ENCODE measurements around the gene EFNA4. TPM values are rescaled to one million over a fixed set of nuclear protein-coding genes. Genes with fewer than 3 reads are reported as not detected.

EFNA4 gene
- total RNA-seq, 1 experiment from 2014 or later = 17.0 TPM

- TF ChIP-seq, protein P1, sequence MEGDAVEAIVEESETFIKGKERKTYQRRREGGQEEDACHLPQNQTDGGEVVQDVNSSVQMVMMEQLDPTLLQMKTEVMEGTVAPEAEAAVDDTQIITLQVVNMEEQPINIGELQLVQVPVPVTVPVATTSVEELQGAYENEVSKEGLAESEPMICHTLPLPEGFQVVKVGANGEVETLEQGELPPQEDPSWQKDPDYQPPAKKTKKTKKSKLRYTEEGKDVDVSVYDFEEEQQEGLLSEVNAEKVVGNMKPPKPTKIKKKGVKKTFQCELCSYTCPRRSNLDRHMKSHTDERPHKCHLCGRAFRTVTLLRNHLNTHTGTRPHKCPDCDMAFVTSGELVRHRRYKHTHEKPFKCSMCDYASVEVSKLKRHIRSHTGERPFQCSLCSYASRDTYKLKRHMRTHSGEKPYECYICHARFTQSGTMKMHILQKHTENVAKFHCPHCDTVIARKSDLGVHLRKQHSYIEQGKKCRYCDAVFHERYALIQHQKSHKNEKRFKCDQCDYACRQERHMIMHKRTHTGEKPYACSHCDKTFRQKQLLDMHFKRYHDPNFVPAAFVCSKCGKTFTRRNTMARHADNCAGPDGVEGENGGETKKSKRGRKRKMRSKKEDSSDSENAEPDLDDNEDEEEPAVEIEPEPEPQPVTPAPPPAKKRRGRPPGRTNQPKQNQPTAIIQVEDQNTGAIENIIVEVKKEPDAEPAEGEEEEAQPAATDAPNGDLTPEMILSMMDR (conservative IDR thresholded peaks at IDR 0.05; ENCODE audit: low read depth, low read length) = no peak
- TF ChIP-seq EZH2 (IDR thresholded peaks at IDR 0.05; ENCODE audit: borderline replicate concordance, low read depth, low read length, poor library complexity, severe bottlenecking) = no peak
- POLR2A ChIA-PET (ENCODE audit: low non-redundant PET) = no interaction called here
- intact Hi-C loops (cut with micrococcal nuclease; ENCODE audit: unreplicated experiment) = loop anchor here (5.0 kb wide), 1 partner anchor 33 kb away; the partner anchor contains the start of gene EFNA1
- H3K27me3 ChIP-seq (replicated peaks; ENCODE audit: insufficient read depth, low read depth, low read length, poor library complexity) = no peaks in the 10 kb centered on the region
- H3K4me1 ChIP-seq (ENCODE audit: insufficient read depth, low read length, poor library complexity, severe bottlenecking) = peaks cover 7% of the 10 kb centered on the region
- no peak overlapping the region for H3K4me3 ChIP-seq (ENCODE audit: low read depth, low read length, poor library complexity, severe bottlenecking)
- BruUV-seq (replicated peaks) = no TSS peak
- CTCF ChIA-PET = interaction anchor here (1.0 to 2.4 kb wide), 2 partner anchors 73 to 78 kb away, joined by 3 to 11 read pairs; partner anchors contain the start of gene KRTCAP2
- DNase-seq (ENCODE audit: low spot score) = no peak
- H3K36me3 ChIP-seq (ENCODE audit: insufficient read depth, low read length, poor library complexity, severe bottlenecking) = no peaks in the 10 kb centered on the region
- H3K27ac ChIP-seq (ENCODE audit: low read depth, low read length, poor library complexity, severe bottlenecking) = no peak overlapping the region
- H3K9me3 ChIP-seq (ENCODE audit: low read depth, low read length, poor library complexity, severe bottlenecking) = no peaks in the 10 kb centered on the region
Measured at GRCh38 chr1:155094622-155094948, 31.0 kb downstream of the EFNA4 start.

- Histone ChIP-seq H3K4me1 (ENCODE audit: insufficient read depth, low read length, poor library complexity, severe bottlenecking) (peaks cover 3% of the 10 kb centered on the region), H3K9me3 (ENCODE audit: low read depth, low read length, poor library complexity, severe bottlenecking) (no peaks in the 10 kb centered on the region), H3K27me3 (replicated peaks; ENCODE audit: insufficient read depth, low read depth, low read length, poor library complexity) (no peaks in the 10 kb centered on the region), H3K36me3 (ENCODE audit: insufficient read depth, low read length, poor library complexity, severe bottlenecking) (no peaks in the 10 kb centered on the region), H3K4me3 (ENCODE audit: low read depth, low read length, poor library complexity, severe bottlenecking) (no peak overlapping the region), H3K27ac (ENCODE audit: low read depth, low read length, poor library complexity, severe bottlenecking) (no peak overlapping the region)
- no peak for DNase-seq (ENCODE audit: low spot score)
- CTCF ChIA-PET = no interaction called here
- POLR2A ChIA-PET (ENCODE audit: low non-redundant PET) = no interaction called here
- intact Hi-C loops (cut with micrococcal nuclease; ENCODE audit: unreplicated experiment) = no loop called here
- TF ChIP-seq, protein P1 (conservative IDR thresholded peaks at IDR 0.05; ENCODE audit: low read depth, low read length) = no peak
- no peak for TF ChIP-seq EZH2 (IDR thresholded peaks at IDR 0.05; ENCODE audit: borderline replicate concordance, low read depth, low read length, poor library complexity, severe bottlenecking)
- no TSS peak for BruUV-seq (replicated peaks)
Measured at GRCh38 chr1:155099331-155099730, 35.8 kb downstream of the EFNA4 start.

- Histone ChIP-seq H3K4me1 (ENCODE audit: insufficient read depth, low read length, poor library complexity, severe bottlenecking) (no peaks in the 10 kb centered on the region), H3K4me3 (ENCODE audit: low read depth, low read length, poor library complexity, severe bottlenecking) (no peak overlapping the region), H3K27ac (ENCODE audit: low read depth, low read length, poor library complexity, severe bottlenecking) (no peak overlapping the region), H3K36me3 (ENCODE audit: insufficient read depth, low read length, poor library complexity, severe bottlenecking) (no peaks in the 10 kb centered on the region), H3K27me3 (replicated peaks; ENCODE audit: insufficient read depth, low read depth, low read length, poor library complexity) (no peaks in the 10 kb centered on the region), H3K9me3 (ENCODE audit: low read depth, low read length, poor library complexity, severe bottlenecking) (no peaks in the 10 kb centered on the region)
- intact Hi-C loops (cut with micrococcal nuclease; ENCODE audit: unreplicated experiment) = no loop called here
- TF ChIP-seq EZH2 (IDR thresholded peaks at IDR 0.05; ENCODE audit: borderline replicate concordance, low read depth, low read length, poor library complexity, severe bottlenecking) = no peak
- TF ChIP-seq, protein P1 (conservative IDR thresholded peaks at IDR 0.05; ENCODE audit: low read depth, low read length) = no peak
- CTCF ChIA-PET = no interaction called here
- no peak for DNase-seq (ENCODE audit: low spot score)
- POLR2A ChIA-PET (ENCODE audit: low non-redundant PET) = no interaction called here
- no TSS peak for BruUV-seq (replicated peaks)
Measured at GRCh38 chr1:155103325-155103724, 39.8 kb downstream of the EFNA4 start.
